GM21423 (cell line): Measurements from ENCODE around the gene HAUS8.

ENCODE experiments used
- ATAC-seq: cut with Tn5 transposase; IDR thresholded peaks from one replicate; pipeline ENCODE4 v1.9.1; 2021; ENCODE audit warnings: mild to moderate bottlenecking, moderate library complexity; ENCODE audit not compliant: unreplicated experiment

Gene HAUS8

GRCh38 chr19:17002455-17002854 is 72.8 kb downstream of the HAUS8 start:
- no peak for ATAC-seq

DNA sequence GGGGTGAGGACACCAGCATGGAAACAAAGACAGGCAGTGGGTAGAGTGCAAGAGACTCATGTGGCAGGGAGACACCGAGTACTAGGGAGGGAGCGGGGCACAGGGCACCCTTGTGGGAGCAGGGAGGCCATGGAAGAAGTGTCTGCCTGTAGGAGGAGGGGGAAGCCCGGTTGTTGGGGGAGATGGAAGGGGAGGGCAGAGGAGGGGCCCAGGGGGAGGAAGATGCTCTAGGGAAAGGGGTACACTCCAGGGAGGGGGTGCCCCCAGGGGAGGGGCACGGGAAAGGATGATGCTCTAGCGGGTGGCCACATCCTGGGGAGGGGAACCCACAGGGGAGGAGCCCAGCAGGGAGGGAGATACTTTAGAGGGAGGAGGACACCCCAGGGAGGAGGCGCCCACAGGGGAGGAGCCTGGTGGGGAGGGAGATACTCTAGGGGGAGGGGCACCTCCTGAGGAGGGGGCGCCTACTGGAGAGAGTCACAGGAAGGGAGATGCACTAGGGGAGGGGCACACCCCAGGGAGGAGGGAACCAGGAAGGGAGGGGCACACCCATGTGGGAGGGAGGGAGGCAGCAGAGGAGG is 73.6 kb downstream of the HAUS8 start:
- ATAC-seq, result no peak
